ENCODE results near the gene ZDHHC12. TPM values are rescaled to one million over a fixed set of nuclear protein-coding genes. Genes with fewer than 3 reads are reported as not detected.

ZDHHC12 gene
- polyA plus RNA-seq, 3 donors, result 50.0 to 72.7 (median 68.4) TPM

DNA sequence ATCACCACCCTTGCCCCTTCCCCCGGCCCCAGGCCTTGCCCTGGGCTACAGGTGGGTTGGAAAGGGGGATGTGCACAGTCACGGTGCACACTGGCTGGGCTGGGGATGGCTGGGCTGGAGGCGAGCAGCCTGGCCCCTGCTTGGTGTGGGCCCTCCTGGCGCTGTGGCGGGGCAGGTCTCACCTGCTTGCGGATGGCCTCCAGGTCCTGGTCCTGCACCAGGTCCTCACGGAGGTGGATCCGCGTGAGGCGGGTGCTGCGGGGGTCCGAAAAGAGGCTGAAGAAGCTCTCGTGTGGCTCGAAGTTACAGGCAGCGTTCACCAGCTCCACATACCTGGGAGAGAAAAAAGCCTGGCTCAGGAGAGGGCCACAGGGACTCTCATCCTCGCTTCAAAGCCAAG, 29.7 kb upstream of the ZDHHC12 start:
- Histone ChIP-seq H3K4me1 (ENCODE audit: control insufficient read depth in 1 of 2, insufficient read depth in 2 of 2, low read length in 2 of 2) (no peaks in the 10 kb centered on the region), H3K4me3 (replicated peaks in 1 of 3; ENCODE audit: low read depth in 2 of 3, low read length in 3 of 3) (no peak overlapping the region), H3K9me3 (replicated peaks in 1 of 2; ENCODE audit: control insufficient read depth in 1 of 2, insufficient read depth in 1 of 2, low read length in 2 of 2) (no peaks in the 10 kb centered on the region), H3K4me2 (replicated peaks; ENCODE audit: extremely low read depth, low read length, poor library complexity, severe bottlenecking) (no peak overlapping the region), H3K27ac (ENCODE audit: low read depth in 1 of 2, low read length in 2 of 2) (no peak overlapping the region), H3K36me3 (replicated peaks in 1 of 2; ENCODE audit: control insufficient read depth in 1 of 2, insufficient read depth in 2 of 2, low read length in 2 of 2) (peaks cover 35 to 53% of the 10 kb centered on the region in 2 donors), H4K20me1 (ENCODE audit: insufficient read depth, low read length) (peaks cover 3% of the 10 kb centered on the region), H3K79me2 (ENCODE audit: insufficient read depth, low read length) (no peaks in the 10 kb centered on the region), H3K9ac (ENCODE audit: insufficient read depth, low read length, poor library complexity, severe bottlenecking) (no peak overlapping the region), H2AFZ (ENCODE audit: insufficient read depth, low read depth, low read length, poor library complexity, severe bottlenecking) (no peak overlapping the region), H3K27me3 (ENCODE audit: control insufficient read depth in 2 of 2, insufficient read depth in 2 of 2, low read length in 2 of 2) (no peaks in the 10 kb centered on the region)
- Mint-ChIP-seq H3K27me3 (ENCODE audit: low read depth in 3 of 3) (no peaks in the 10 kb centered on the region), H3K36me3 (peaks cover 28 to 50% of the 10 kb centered on the region in 2 donors), H3K9me3 (no peaks in the 10 kb centered on the region), H3K27ac (no peak overlapping the region), H3K4me1 (peaks cover 5% of the 10 kb centered on the region), H3K4me3 (no peak overlapping the region)
- WGBS (ENCODE audit: insufficient coverage), result 99% methylated on average over 12 of the region's 16 CpGs
- TF ChIP-seq, protein P1, sequence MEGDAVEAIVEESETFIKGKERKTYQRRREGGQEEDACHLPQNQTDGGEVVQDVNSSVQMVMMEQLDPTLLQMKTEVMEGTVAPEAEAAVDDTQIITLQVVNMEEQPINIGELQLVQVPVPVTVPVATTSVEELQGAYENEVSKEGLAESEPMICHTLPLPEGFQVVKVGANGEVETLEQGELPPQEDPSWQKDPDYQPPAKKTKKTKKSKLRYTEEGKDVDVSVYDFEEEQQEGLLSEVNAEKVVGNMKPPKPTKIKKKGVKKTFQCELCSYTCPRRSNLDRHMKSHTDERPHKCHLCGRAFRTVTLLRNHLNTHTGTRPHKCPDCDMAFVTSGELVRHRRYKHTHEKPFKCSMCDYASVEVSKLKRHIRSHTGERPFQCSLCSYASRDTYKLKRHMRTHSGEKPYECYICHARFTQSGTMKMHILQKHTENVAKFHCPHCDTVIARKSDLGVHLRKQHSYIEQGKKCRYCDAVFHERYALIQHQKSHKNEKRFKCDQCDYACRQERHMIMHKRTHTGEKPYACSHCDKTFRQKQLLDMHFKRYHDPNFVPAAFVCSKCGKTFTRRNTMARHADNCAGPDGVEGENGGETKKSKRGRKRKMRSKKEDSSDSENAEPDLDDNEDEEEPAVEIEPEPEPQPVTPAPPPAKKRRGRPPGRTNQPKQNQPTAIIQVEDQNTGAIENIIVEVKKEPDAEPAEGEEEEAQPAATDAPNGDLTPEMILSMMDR (IDR thresholded peaks at IDR 0.05), result no peak
- DNase-seq, result no peak
- intact Hi-C loops (cut with micrococcal nuclease), result no loop called here

DNA sequence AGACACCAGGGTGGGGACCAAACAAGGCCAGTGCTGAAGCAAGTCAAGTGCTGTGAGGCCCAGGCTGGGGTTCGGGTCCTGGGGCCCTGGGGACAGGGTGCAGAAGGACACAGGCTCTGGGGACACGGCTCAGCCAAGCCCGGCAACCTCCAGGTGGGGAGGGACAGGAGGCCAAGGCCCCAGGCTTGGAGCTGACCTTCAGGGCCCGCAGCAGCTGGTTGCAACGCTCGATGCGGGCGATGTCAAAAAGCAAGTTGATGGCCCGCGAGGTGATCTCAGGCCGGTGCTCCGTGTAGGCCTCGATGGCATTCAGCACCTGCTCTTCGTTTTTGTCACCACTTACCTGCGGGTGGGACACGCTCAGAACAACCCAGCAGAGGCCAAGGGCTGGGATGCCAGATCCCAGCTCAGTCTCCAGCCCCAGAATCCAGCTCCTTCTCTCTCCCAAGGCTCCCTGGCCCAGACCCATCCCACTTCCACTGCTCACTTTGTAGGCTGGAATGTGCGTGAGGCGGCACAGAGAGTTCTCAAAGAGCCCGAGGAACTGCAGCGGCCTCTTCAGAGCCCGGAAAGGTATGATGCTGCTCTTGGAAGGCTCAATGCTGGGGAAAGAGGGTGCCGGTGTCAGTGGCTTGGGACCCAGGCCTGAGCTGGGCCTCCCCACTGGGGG, 27.1 kb upstream of the ZDHHC12 start:
- no peaks in the 10 kb centered on the region for H3K27me3 ChIP-seq (ENCODE audit: control insufficient read depth in 2 of 2, insufficient read depth in 2 of 2, low read length in 2 of 2)
- 99% methylated on average over 17 of the region's 22 CpGs for WGBS (ENCODE audit: insufficient coverage)
- intact Hi-C loops (cut with micrococcal nuclease), result no loop called here
- no peak for DNase-seq
- H3K4me2 ChIP-seq (replicated peaks; ENCODE audit: extremely low read depth, low read length, poor library complexity, severe bottlenecking), result no peak overlapping the region
- Mint-ChIP-seq H3K4me3 (no peak overlapping the region), H3K9me3 (no peaks in the 10 kb centered on the region), H3K4me1 (no peaks in the 10 kb centered on the region), H3K27ac (no peak overlapping the region), H3K27me3 (ENCODE audit: low read depth in 3 of 3) (no peaks in the 10 kb centered on the region), H3K36me3 (peaks cover 36 to 54% of the 10 kb centered on the region in 2 donors)
- no peaks in the 10 kb centered on the region for H3K79me2 ChIP-seq (ENCODE audit: insufficient read depth, low read length)
- H2AFZ ChIP-seq (ENCODE audit: insufficient read depth, low read depth, low read length, poor library complexity, severe bottlenecking), result no peak overlapping the region
- TF ChIP-seq, protein P1 (IDR thresholded peaks at IDR 0.05), result no peak
- no peaks in the 10 kb centered on the region for H3K4me1 ChIP-seq (ENCODE audit: control insufficient read depth in 1 of 2, insufficient read depth in 2 of 2, low read length in 2 of 2)
- H3K9me3 ChIP-seq (replicated peaks in 1 of 2; ENCODE audit: control insufficient read depth in 1 of 2, insufficient read depth in 1 of 2, low read length in 2 of 2), result no peaks in the 10 kb centered on the region
- H3K9ac ChIP-seq (ENCODE audit: insufficient read depth, low read length, poor library complexity, severe bottlenecking), result no peak overlapping the region
- peaks cover 42 to 58% of the 10 kb centered on the region in 2 donors for H3K36me3 ChIP-seq (replicated peaks in 1 of 2; ENCODE audit: control insufficient read depth in 1 of 2, insufficient read depth in 2 of 2, low read length in 2 of 2)
- H3K27ac ChIP-seq (ENCODE audit: low read depth in 1 of 2, low read length in 2 of 2), result no peak overlapping the region
- peaks cover 3% of the 10 kb centered on the region for H4K20me1 ChIP-seq (ENCODE audit: insufficient read depth, low read length)
- no peak overlapping the region for H3K4me3 ChIP-seq (replicated peaks in 1 of 3; ENCODE audit: low read depth in 2 of 3, low read length in 3 of 3)
